Uterus (tissue), 2 donors: ENCODE measurements around the gene TBP.

Source experiments
- POLR2A ChIP-seq, 2 donors: fragments of 450-650 bp; IDR thresholded peaks; one replicate each; pipeline ENCODE4 v1.6.1; 2016; ENCODE audit warnings: antibody characterized with exemption in 2 of 2, mild to moderate bottlenecking in 1 of 2, moderate library complexity in 1 of 2
- TF ChIP-seq, protein P1 (sequence below), 4 experiments: fragments of 200-600 bp in 2 of 4; fragments of 450-650 bp in 2 of 4; sonication (generic) in 2 of 4; IDR thresholded peaks; one replicate each; pipeline ENCODE4 v1.5.1; 2016 to 2019; ENCODE audit warnings: antibody characterized with exemption in 4 of 4, mild to moderate bottlenecking in 2 of 4, moderate library complexity in 1 of 4

DNA sequence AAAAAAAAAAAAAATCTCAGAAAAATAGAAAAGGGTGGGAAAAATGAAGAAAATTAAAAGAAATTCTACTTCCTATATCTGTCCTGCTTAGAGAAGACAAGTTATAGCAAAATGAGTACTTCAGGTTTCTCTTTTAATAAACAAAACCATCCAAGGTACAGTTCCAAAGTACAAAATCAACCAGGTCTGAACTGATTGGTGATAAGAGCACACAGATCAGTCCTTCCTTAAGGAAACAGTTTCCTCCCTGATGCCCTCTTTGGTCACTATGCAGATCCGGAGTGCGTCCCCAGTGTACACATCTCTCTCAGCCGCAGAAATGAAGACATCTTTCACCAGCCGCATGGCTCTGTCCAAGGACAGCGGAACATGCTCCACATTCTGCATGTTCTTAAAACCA, 19.2 kb upstream of the TBP start:
- TF ChIP-seq, protein P1, sequence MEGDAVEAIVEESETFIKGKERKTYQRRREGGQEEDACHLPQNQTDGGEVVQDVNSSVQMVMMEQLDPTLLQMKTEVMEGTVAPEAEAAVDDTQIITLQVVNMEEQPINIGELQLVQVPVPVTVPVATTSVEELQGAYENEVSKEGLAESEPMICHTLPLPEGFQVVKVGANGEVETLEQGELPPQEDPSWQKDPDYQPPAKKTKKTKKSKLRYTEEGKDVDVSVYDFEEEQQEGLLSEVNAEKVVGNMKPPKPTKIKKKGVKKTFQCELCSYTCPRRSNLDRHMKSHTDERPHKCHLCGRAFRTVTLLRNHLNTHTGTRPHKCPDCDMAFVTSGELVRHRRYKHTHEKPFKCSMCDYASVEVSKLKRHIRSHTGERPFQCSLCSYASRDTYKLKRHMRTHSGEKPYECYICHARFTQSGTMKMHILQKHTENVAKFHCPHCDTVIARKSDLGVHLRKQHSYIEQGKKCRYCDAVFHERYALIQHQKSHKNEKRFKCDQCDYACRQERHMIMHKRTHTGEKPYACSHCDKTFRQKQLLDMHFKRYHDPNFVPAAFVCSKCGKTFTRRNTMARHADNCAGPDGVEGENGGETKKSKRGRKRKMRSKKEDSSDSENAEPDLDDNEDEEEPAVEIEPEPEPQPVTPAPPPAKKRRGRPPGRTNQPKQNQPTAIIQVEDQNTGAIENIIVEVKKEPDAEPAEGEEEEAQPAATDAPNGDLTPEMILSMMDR (IDR thresholded peaks at IDR 0.05), result no peak
- TF ChIP-seq POLR2A (IDR thresholded peaks at IDR 0.05), result no peak
